Right lobe of liver (tissue), 6 donors: ENCODE measurements around the gene RAMAC. TPM values are rescaled to one million over a fixed set of nuclear protein-coding genes. Genes with fewer than 3 reads are reported as not detected.

Experiments used
- ATAC-seq, 4 donors: fragments of 200-7000 bp; cut with Tn5 transposase; one replicate each; pipeline ENCODE4 v1.9.1; 2020; ENCODE audit warnings: mild to moderate bottlenecking in 4 of 4, moderate library complexity in 4 of 4
- DNase-seq, 3 donors: peaks; one replicate each; pipeline ENCODE4 v3.0.0-alpha.2; 2020
- H3K27ac ChIP-seq, 3 donors: fragments of 200-600 bp; one replicate each; pipeline ENCODE4 v1.8.0; 2022
- H3K27me3 ChIP-seq, 2 donors: fragments of 200-600 bp; one replicate each; pipeline ENCODE4 v1.8.0; 2022
- H3K36me3 ChIP-seq, 4 donors: fragments of 200-600 bp; sonication (generic) in 1 of 4; one replicate each; pipeline versions ENCODE4 v1.5.1 to v1.8.0; 2017 to 2022; ENCODE audit warnings: control low read depth in 1 of 4
- H3K4me1 ChIP-seq, 4 donors: fragments of 200-600 bp; sonication (generic) in 1 of 4; one replicate each; pipeline versions ENCODE4 v1.5.1 to v1.8.0; 2017 to 2022; ENCODE audit warnings: control low read depth in 1 of 4
- H3K4me3 ChIP-seq, 3 donors: fragments of 200-600 bp; one replicate each; pipeline ENCODE4 v1.8.0; 2022
- H3K9me3 ChIP-seq, 4 donors: fragments of 200-600 bp; sonication (generic) in 1 of 4; one replicate each; pipeline versions ENCODE4 v1.5.1 to v1.8.0; 2017 to 2022; ENCODE audit warnings: control low read depth in 1 of 4
- POLR2A ChIP-seq: fragments of 450-650 bp; IDR thresholded peaks from one replicate; pipeline ENCODE4 v1.6.1; 2017; ENCODE audit warnings: antibody characterized with exemption, mild to moderate bottlenecking
- WGBS: methylation state at CpG from one replicate; pipeline ENCODE4 v1.1.6; 2018; ENCODE audit warnings: low coverage, low lambda C conversion rate; ENCODE audit not compliant: insufficient coverage; ENCODE audit errors: missing lambda C conversion rate; 5-methylcytosine and 5-hydroxymethylcytosine counted together
- intact Hi-C, 2 donors: fragments of 100-400 bp; cut with DNase I; formaldehyde crosslinking; loops; one replicate each; pipeline versions ENCODE4 v1.11.2 to v1.14.1; 2022
- total RNA-seq, 6 experiments: library from RNA; depleted of rRNA in 2 of 6; stranded (reverse); fragments of >200 nt in 2 of 6; fragmentation: NEBNext Ultra II Directional in 3 of 6; extraction: Animal tissue kit (Norgen Biotek cat#: 25700) in 3 of 6; gene quantifications; one replicate each; pipeline versions ENCODE4 v1.1.0 to v1.2.4, GENCODE V29; 2016 to 2023
- TF ChIP-seq, protein P1 (sequence below), 4 donors: fragments of 200-600 bp in 3 of 4; fragments of 450-650 bp in 1 of 4; IDR thresholded peaks; one replicate each; pipeline versions ENCODE4 v1.5.1 to v1.8.0; 2016 to 2022; ENCODE audit warnings: antibody characterized with exemption in 4 of 4, mild to moderate bottlenecking in 2 of 4
- donor health status: DM: no; HTN: yes; CAD: no.
- donor health status: DM: no; HTN: no; CAD: no.
- donor health status: DM: no; HTN: no; CAD: no.
- donor health status: DM: no; HTN: yes; CAD: no.
- donor health status: DM: no; HTN: yes; CAD: no.

The RAMAC gene
- total RNA-seq, 6 experiments from 2014 or later = 8.1 to 13.5 (median 11.5) TPM

DNA sequence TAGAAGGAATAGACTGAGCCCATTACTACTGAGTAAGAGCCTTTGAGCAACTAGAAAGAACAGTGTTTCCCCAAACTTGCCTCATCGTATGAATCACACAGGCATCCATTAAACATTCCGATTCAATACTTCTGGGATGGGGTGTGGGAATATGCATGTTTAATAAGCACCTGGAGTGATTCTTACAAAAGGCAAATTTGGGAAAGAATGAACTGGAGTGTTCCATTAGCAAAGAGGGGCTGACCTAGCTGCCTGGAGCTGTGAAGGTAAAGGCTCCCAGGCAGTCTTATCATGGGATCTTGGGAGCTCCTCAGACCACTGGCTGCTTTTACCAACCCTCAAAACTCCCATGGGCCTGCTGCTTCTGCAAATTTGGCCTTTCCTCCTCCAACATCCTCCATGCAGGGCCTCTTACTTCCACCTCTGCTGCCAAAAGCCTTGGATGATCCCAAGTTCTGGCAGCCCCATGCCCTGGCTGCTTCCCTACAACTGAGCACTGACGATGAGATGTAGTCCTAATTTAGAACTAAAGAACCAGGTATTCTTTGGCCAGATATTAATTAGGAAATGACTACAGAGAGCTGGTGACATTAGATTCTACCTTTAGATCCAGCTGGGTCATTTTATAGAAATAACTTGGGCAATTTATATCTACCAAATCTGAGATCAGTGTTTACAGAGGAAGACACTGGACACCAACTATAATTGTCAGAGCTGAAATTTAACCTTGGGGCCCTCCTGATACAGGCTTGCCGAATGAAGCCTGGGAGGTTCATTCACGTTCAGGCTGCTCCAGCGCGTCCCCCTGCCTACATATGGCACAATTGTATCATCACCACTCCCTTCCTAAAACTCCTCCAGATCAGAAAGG lies 22.3 kb upstream of the RAMAC start:
- intact Hi-C loops = no loop called here
- Histone ChIP-seq H3K9me3 (no peaks in the 10 kb centered on the region), H3K27me3 (no peaks in the 10 kb centered on the region), H3K27ac (no peak overlapping the region), H3K36me3 (no peaks in the 10 kb centered on the region), H3K4me1 (peaks cover 0 to 2% (median 0%) of the 10 kb centered on the region in 4 donors), H3K4me3 (no peak overlapping the region)
- no peak for TF ChIP-seq POLR2A
- TF ChIP-seq, protein P1, sequence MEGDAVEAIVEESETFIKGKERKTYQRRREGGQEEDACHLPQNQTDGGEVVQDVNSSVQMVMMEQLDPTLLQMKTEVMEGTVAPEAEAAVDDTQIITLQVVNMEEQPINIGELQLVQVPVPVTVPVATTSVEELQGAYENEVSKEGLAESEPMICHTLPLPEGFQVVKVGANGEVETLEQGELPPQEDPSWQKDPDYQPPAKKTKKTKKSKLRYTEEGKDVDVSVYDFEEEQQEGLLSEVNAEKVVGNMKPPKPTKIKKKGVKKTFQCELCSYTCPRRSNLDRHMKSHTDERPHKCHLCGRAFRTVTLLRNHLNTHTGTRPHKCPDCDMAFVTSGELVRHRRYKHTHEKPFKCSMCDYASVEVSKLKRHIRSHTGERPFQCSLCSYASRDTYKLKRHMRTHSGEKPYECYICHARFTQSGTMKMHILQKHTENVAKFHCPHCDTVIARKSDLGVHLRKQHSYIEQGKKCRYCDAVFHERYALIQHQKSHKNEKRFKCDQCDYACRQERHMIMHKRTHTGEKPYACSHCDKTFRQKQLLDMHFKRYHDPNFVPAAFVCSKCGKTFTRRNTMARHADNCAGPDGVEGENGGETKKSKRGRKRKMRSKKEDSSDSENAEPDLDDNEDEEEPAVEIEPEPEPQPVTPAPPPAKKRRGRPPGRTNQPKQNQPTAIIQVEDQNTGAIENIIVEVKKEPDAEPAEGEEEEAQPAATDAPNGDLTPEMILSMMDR (IDR thresholded peaks at IDR 0.05) = no peak
- ATAC-seq (no peak), DNase-seq (no peak)
- 93% methylated on average over 7 of the region's 7 CpGs for WGBS

DNA sequence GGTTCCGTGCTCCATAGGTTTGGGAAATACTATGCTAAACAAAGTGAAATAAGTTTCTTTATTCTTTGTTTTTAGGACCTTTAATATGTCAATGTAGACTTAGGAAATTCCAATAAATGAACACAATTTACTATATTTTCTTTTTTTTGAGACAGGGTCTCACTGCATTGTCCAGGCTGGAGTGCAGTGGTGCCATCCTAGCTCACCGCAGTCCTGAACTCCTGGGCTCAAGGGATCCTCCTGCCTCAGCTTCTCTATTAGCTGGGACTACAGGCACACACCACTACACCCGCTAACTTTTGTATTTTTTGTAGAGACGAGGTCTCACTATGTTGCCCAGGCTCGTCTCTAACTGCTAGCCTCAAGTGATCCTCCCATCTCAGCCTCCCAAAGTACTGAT lies 21.1 kb upstream of the RAMAC start:
- WGBS = 95% methylated on average over 5 of the region's 5 CpGs
- DNase-seq (no peak), ATAC-seq (no peak)
- Histone ChIP-seq H3K36me3 (no peaks in the 10 kb centered on the region), H3K9me3 (no peaks in the 10 kb centered on the region), H3K4me3 (no peak overlapping the region), H3K27me3 (no peaks in the 10 kb centered on the region), H3K27ac (no peak overlapping the region), H3K4me1 (peaks cover 0 to 4% (median 1%) of the 10 kb centered on the region in 4 donors)
- TF ChIP-seq POLR2A = no peak
- TF ChIP-seq, protein P1 (IDR thresholded peaks at IDR 0.05) = no peak
- intact Hi-C loops = no loop called here

DNA sequence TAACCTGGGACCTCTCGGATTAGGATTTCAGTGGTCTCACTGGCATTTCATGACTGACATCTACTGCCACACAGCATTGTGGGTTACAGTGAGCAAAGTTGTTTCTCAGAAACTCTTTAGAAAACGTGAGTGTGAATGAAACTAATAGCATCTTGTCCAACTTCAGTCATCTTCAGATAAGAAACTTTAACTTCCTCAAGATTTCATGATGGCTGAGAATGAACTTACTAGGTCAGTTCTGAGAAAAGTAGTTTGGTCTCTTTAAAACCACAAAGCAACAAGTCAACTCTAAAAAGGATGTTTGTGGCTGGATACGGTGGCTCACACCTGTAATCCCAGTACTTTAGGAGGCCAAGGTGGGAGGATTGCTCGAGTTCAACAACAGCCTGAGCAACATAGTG lies 19.3 kb upstream of the RAMAC start:
- TF ChIP-seq, protein P1 (IDR thresholded peaks at IDR 0.05) = no peak
- no peak for TF ChIP-seq POLR2A
- ATAC-seq (no peak), DNase-seq (no peak)
- Histone ChIP-seq H3K4me3 (no peak overlapping the region), H3K9me3 (no peaks in the 10 kb centered on the region), H3K36me3 (no peaks in the 10 kb centered on the region), H3K27me3 (no peaks in the 10 kb centered on the region), H3K27ac (no peak overlapping the region), H3K4me1 (peaks cover 0 to 18% (median 9%) of the 10 kb centered on the region in 4 donors)
- 64% methylated on average over 4 of the region's 4 CpGs for WGBS
- intact Hi-C loops = no loop called here

DNA sequence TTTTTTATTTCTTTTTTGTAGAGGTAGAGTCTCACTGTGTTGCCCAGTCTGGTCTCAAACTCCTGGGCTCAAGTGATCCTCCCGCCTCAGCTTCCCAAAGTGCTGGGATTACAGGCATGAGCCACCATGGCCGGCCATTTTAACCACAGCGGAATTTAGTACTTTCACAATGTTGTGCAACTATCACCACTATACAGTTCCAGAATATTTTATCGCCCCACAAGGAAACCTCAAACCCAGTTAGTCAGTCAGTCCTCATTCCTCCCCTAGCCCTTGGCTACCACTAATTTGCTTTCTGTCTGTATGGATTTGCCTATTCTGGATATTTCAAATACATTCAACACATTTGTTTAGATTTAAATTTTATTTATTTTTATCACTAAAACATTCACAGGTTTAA lies 17.9 kb upstream of the RAMAC start:
- intact Hi-C loops = no loop called here
- no peaks in the 10 kb centered on the region for H3K36me3 ChIP-seq
- H3K27me3 ChIP-seq = no peaks in the 10 kb centered on the region
- H3K4me1 ChIP-seq = peaks cover 0 to 31% (median 13%) of the 10 kb centered on the region in 4 donors
- WGBS = 67% methylated on average over 4 of the region's 4 CpGs
- no peak for DNase-seq
- TF ChIP-seq, protein P1 (IDR thresholded peaks at IDR 0.05) = no peak
- TF ChIP-seq POLR2A = no peak
- no peak overlapping the region for H3K27ac ChIP-seq
- no peak overlapping the region for H3K4me3 ChIP-seq
- H3K9me3 ChIP-seq = no peaks in the 10 kb centered on the region
- no peak for ATAC-seq
